Left ventricle myocardium superior (tissue), 1 donor: Measurements from ENCODE around the gene ALDOC. TPM values are rescaled to one million over a fixed set of nuclear protein-coding genes. Genes with fewer than 3 reads are reported as not detected.

Experiments
- ATAC-seq: fragments of 200-7000 bp; cut with Tn5 transposase; one replicate; pipeline ENCODE4 v1.9.1; 2020; ENCODE audit warnings: mild to moderate bottlenecking, moderate library complexity
- DNase-seq: peaks from one replicate; pipeline ENCODE4 v3.0.0-alpha.2; 2020
- intact Hi-C: fragments of 100-400 bp; cut with micrococcal nuclease; formaldehyde crosslinking; loops from one replicate; pipeline ENCODE4 v1.11.0; 2022
- total RNA-seq: library from RNA; stranded (reverse); fragmentation: NEBNext Ultra II Directional; extraction: Animal tissue kit (Norgen Biotek cat#: 25700); gene quantifications from one replicate; pipeline ENCODE4 v1.2.1, GENCODE V29; 2021
- donor health status: DM: no; HTN: yes; CAD: no; lungs with severe emphysema.

Gene ALDOC
- total RNA-seq, 1 donor from 2014 or later: 380 TPM

- DNase-seq: no peak
- intact Hi-C loops: no loop called here
- no peak for ATAC-seq
Measured at GRCh38 chr17:28538296-28538895, 38.3 kb downstream of the ALDOC start.

- no peak for ATAC-seq
- intact Hi-C loops: no loop called here
- DNase-seq: no peak
Measured at GRCh38 chr17:28537219-28537610, 39.5 kb downstream of the ALDOC start.

GRCh38 chr17:28536532-28537218, 40.0 kb downstream of the ALDOC start:
- DNase-seq: no peak
- no peak for ATAC-seq
- intact Hi-C loops: no loop called here

GRCh38 chr17:28534740-28535375, 41.8 kb downstream of the ALDOC start:
- no peak for ATAC-seq
- intact Hi-C loops: no loop called here

GRCh38 chr17:28533091-28533807, 43.4 kb downstream of the ALDOC start:
- intact Hi-C loops: no loop called here
- no peak for DNase-seq
- ATAC-seq: no peak

More at GRCh38 chr17:28534740-28535375, 41.8 kb downstream of the ALDOC start:
- no peak for DNase-seq

- no peak for DNase-seq
- intact Hi-C loops: no loop called here
- ATAC-seq: no peak
Measured at GRCh38 chr17:28532050-28532960, 44.4 kb downstream of the ALDOC start.

GRCh38 chr17:28530926-28531325, 45.8 kb downstream of the ALDOC start:
- intact Hi-C loops: no loop called here
- ATAC-seq: no peak
- DNase-seq: no peak

- no peak for ATAC-seq
- intact Hi-C loops: no loop called here
- no peak for DNase-seq
Measured at GRCh38 chr17:28530250-28530649, 46.4 kb downstream of the ALDOC start.

GRCh38 chr17:28529013-28529400, 47.7 kb downstream of the ALDOC start:
- intact Hi-C loops: no loop called here
- ATAC-seq (no peak), DNase-seq (no peak)

- ATAC-seq (no peak), DNase-seq (no peak)
- intact Hi-C loops: no loop called here
Measured at GRCh38 chr17:28528327-28529012, 48.2 kb downstream of the ALDOC start.

GRCh38 chr17:28527859-28528258, 48.8 kb downstream of the ALDOC start:
- ATAC-seq: no peak
- intact Hi-C loops: no loop called here
- DNase-seq: no peak

GRCh38 chr17:28527181-28527681, 49.5 kb downstream of the ALDOC start:
- ATAC-seq: no peak
- DNase-seq: no peak
- intact Hi-C loops: no loop called here

GRCh38 chr17:28526381-28526780, 50.3 kb downstream of the ALDOC start:
- ATAC-seq (no peak), DNase-seq (no peak)
- intact Hi-C loops: no loop called here

GRCh38 chr17:28524476-28525424, 51.9 kb downstream of the ALDOC start:
- intact Hi-C loops: no loop called here
- ATAC-seq (no peak), DNase-seq (no peak)

GRCh38 chr17:28523876-28524275, 52.8 kb downstream of the ALDOC start:
- DNase-seq (no peak), ATAC-seq (no peak)
- intact Hi-C loops: no loop called here

GRCh38 chr17:28523186-28523585, 53.5 kb downstream of the ALDOC start:
- ATAC-seq (no peak), DNase-seq (no peak)
- intact Hi-C loops: no loop called here
